ENCODE measurements around the gene ASIC4. TPM values are rescaled to one million over a fixed set of nuclear protein-coding genes. Genes with fewer than 3 reads are reported as not detected.

Gene ASIC4
- total and polyA plus RNA-seq, 2 of the 8 experiments (the other 6 are each of a cell fraction or from before 2014, with no cell fraction given) = 0.12 to 0.22 TPM

- Histone ChIP-seq H2AK5ac (ENCODE audit: low read depth, low read length) (no peak overlapping the region), H3K4me3 (ENCODE audit: extremely low read depth in 1 of 4, insufficient read depth in 2 of 4, low read depth in 3 of 4, low read length in 4 of 4) (no peak overlapping the region), H3K56ac (replicated peaks; ENCODE audit: insufficient read length, low read depth, low read length) (no peak overlapping the region), H2BK5ac (ENCODE audit: low read depth, low read length) (peak overlapping the region; percentile 52; the same call in 1 of the 2 replicates), H3K79me1 (ENCODE audit: low read depth, low read length) (no peaks in the 10 kb centered on the region; the same call in 1 of the 2 replicates), H4K91ac (replicated peaks; ENCODE audit: insufficient read length, low read length) (no peak overlapping the region), H3K9ac (replicated peaks in 1 of 4; ENCODE audit: extremely low read depth in 1 of 4, low read depth in 3 of 4, low read length in 3 of 4) (no peak overlapping the region; a peak in 2 of 7 replicates), H4K20me1 (replicated peaks in 1 of 2; ENCODE audit: control insufficient read depth in 1 of 2, insufficient read depth in 2 of 2, low read length in 2 of 2) (peaks cover 0 to 2% of the 10 kb centered on the region in 2 experiments), H3K27ac (ENCODE audit: low read depth, low read length) (no peak overlapping the region), H3K4ac (replicated peaks; ENCODE audit: insufficient read length, low read depth, low read length) (no peak overlapping the region), H3K18ac (ENCODE audit: extremely low read depth, low read length) (no peak overlapping the region), H2AFZ (ENCODE audit: low read length) (no peak overlapping the region), H2BK12ac (ENCODE audit: low read depth, low read length) (0 out of 2 replicates have a peak overlapping the region, but pooled peaks have one; percentile 39), H2BK120ac (replicated peaks; ENCODE audit: low read depth, low read length) (no peak overlapping the region), H3K14ac (ENCODE audit: insufficient read length) (no peak overlapping the region), H3K4me1 (replicated peaks in 1 of 4; ENCODE audit: control insufficient read depth in 3 of 4, insufficient read depth in 4 of 4, low read length in 3 of 4) (peaks cover 0 to 14% (median 6%) of the 10 kb centered on the region in 4 experiments; a peak in 5 of 7 replicates), H3K23ac (ENCODE audit: insufficient read length) (no peak overlapping the region), H3K36me3 (ENCODE audit: control insufficient read depth in 2 of 4, insufficient read depth in 4 of 4, low read length in 3 of 4) (no peaks in the 10 kb centered on the region), H4K5ac (ENCODE audit: insufficient read length, low read depth, low read length) (no peak overlapping the region), H3K9me3 (ENCODE audit: insufficient read depth in 2 of 2, low read depth in 1 of 2, low read length in 1 of 2) (no peaks in the 10 kb centered on the region), H3K27me3 (replicated peaks in 1 of 4; ENCODE audit: control insufficient read depth in 3 of 4, extremely low read depth in 1 of 4, insufficient read depth in 3 of 4, low read length in 3 of 4) (peaks cover 0 to 9% (median 3%) of the 10 kb centered on the region in 4 experiments; a peak in 5 of 7 replicates), H3K23me2 (ENCODE audit: low read depth, low read length) (no peaks in the 10 kb centered on the region), H2BK15ac (ENCODE audit: low read length) (no peak overlapping the region), H3K79me2 (ENCODE audit: control insufficient read depth in 1 of 2, insufficient read depth in 2 of 2, low read length in 2 of 2) (no peaks in the 10 kb centered on the region), H4K8ac (ENCODE audit: extremely low read depth, insufficient read depth, low read length) (0 out of 2 replicates have a peak overlapping the region, but pooled peaks have one; percentile 41), H3K4me2 (ENCODE audit: insufficient read depth in 1 of 2, low read depth in 2 of 2, low read length in 2 of 2) (no peak overlapping the region; a peak in 1 of 4 replicates), H2BK20ac (ENCODE audit: low read length) (no peak overlapping the region)
- DNase-seq (ENCODE audit: low read depth in 1 of 2, low spot score in 2 of 2) = no peak
- TF ChIP-seq ZNF274 (IDR thresholded peaks at IDR 0.05; ENCODE audit: borderline replicate concordance, extremely low read depth, low read length) = no peak
- TF ChIP-seq KDM4A (IDR thresholded peaks at IDR 0.05; ENCODE audit: low read depth, low read length, severe bottlenecking) = no peak
- no peak for TF ChIP-seq CTBP2 (IDR thresholded peaks at IDR 0.05; ENCODE audit: borderline replicate concordance, insufficient read depth, insufficient read length, low read length)
- TF ChIP-seq FOSL1 (IDR thresholded peaks at IDR 0.05; ENCODE audit: insufficient read depth, low read depth, low read length) = no peak
- TF ChIP-seq POLR2AphosphoS5 (IDR thresholded peaks at IDR 0.05; ENCODE audit: low read depth, low read length) = no peak
- TF ChIP-seq HDAC2 (IDR thresholded peaks at IDR 0.05; ENCODE audit: borderline replicate concordance in 1 of 2, low read depth in 2 of 2, low read length in 2 of 2) = no peak
- no peak for TF ChIP-seq SIX5 (IDR thresholded peaks at IDR 0.05; ENCODE audit: low read depth, low read length)
- ChIA-PET POLR2A (ENCODE audit: partially characterized antibody) (interaction anchor here (0.8 to 2.8 kb wide), 6 partner anchors 14 to 58 kb away, joined by 3 to 17 read pairs (median 5); partner anchors contain the start of gene GMPPA), CTCF (ENCODE audit: partially characterized antibody) (interaction anchor here (2.7 to 113.1 kb wide), 3 partner anchors 12 to 74 kb away, joined by 33 to 7248 read pairs (median 7248); partner anchors contain the start of genes ASIC4, CHPF, DES and GMPPA)
- no peak for FAIRE-seq
- 95% methylated on average over 15 of the region's 15 CpGs; no CpG with 5 or more reads in 1 of the 2 experiments for WGBS, 2 experiments (ENCODE audit: extremely low coverage in 1 of 2, insufficient coverage in 1 of 2, insufficient read length in 1 of 2, insufficient replicate concordance in 2 of 2, low coverage in 1 of 2, low lambda C conversion rate in 2 of 2, missing lambda C conversion rate in 1 of 2)
These were observed 36.5 kb upstream of the ASIC4 start for GRCh38 chr2:219477815-219478214.
